HCT116 (cell line): ENCODE measurements around the gene GXYLT2.

ENCODE experiments used
- ATF3 ChIP-seq: IDR thresholded peaks from 2 replicates; pipeline ENCODE4 v1.6.1; 2012
- EZH2phosphoT487 ChIP-seq: fragments of 200-600 bp; IDR thresholded peaks from 2 replicates; pipeline ENCODE4 v1.6.1; 2018; ENCODE audit warnings: antibody characterized with exemption, borderline replicate concordance
- REST ChIP-seq: IDR thresholded peaks from 2 replicates; pipeline ENCODE4 v1.6.1; 2012; ENCODE audit warnings: low read depth
- YY1 ChIP-seq: IDR thresholded peaks from 2 replicates; pipeline ENCODE4 v1.6.1; 2011; ENCODE audit warnings: low read length, low read depth, moderate library complexity, mild to moderate bottlenecking; ENCODE audit not compliant: insufficient replicate concordance; ENCODE audit errors: extremely low read depth
- TF ChIP-seq, protein P1 (sequence below), 3 experiments: fragments of 200-600 bp in 1 of 3; sonication (generic) in 1 of 3; IDR thresholded peaks in 2 of 3; conservative IDR thresholded peaks in 1 of 3; 2 replicates each; pipeline ENCODE4 v1.5.1; 2012 to 2017; ENCODE audit warnings: low read depth in 2 of 3, low read length in 2 of 3, antibody characterized with exemption in 1 of 3, borderline replicate concordance in 1 of 3, control low read depth in 1 of 3, mild to moderate bottlenecking in 1 of 3, mixed read lengths in 1 of 3, mixed run types in 1 of 3, moderate library complexity in 1 of 3; ENCODE audit not compliant: insufficient read depth in 1 of 3

GRCh38 chr3:72996121-72996472 is 108.3 kb downstream of the GXYLT2 start:
- TF ChIP-seq, protein P1, sequence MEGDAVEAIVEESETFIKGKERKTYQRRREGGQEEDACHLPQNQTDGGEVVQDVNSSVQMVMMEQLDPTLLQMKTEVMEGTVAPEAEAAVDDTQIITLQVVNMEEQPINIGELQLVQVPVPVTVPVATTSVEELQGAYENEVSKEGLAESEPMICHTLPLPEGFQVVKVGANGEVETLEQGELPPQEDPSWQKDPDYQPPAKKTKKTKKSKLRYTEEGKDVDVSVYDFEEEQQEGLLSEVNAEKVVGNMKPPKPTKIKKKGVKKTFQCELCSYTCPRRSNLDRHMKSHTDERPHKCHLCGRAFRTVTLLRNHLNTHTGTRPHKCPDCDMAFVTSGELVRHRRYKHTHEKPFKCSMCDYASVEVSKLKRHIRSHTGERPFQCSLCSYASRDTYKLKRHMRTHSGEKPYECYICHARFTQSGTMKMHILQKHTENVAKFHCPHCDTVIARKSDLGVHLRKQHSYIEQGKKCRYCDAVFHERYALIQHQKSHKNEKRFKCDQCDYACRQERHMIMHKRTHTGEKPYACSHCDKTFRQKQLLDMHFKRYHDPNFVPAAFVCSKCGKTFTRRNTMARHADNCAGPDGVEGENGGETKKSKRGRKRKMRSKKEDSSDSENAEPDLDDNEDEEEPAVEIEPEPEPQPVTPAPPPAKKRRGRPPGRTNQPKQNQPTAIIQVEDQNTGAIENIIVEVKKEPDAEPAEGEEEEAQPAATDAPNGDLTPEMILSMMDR (IDR thresholded peaks at IDR 0.05 in 2 of 3, conservative IDR thresholded peaks at IDR 0.05 in 1 of 3; ENCODE audit: borderline replicate concordance in 1 of 3, insufficient read depth in 1 of 3, low read depth in 2 of 3, low read length in 2 of 3), result no peak
- TF ChIP-seq REST (no peak), ATF3 (no peak), YY1 (no peak), EZH2phosphoT487 (no peak)
